Small intestine (tissue), 7 donors: Measurements from ENCODE around the gene SH3BP5L. TPM values are rescaled to one million over a fixed set of nuclear protein-coding genes. Genes with fewer than 3 reads are reported as not detected.

Experiments
- DNase-seq, 2 donors: peaks; one replicate each; pipeline versions ENCODE4 v3.0.0 to v3.0.0-alpha.2; 2013
- FAIRE-seq: peaks from 2 replicates; lab custom pipeline; 2012; peaks lifted over from hg19 to GRCh38; lab: Jason Lieb, UNC
- H3K27ac ChIP-seq, 3 donors: one replicate each; pipeline ENCODE4 v1.5.1; 2013; ENCODE audit warnings: low read length in 2 of 3, mild to moderate bottlenecking in 2 of 3, control low read depth in 1 of 3, inconsistent platforms in 1 of 3, low read depth in 1 of 3, moderate library complexity in 1 of 3
- H3K27me3 ChIP-seq, 3 donors: one replicate each; pipeline ENCODE4 v1.6.1; 2013; ENCODE audit warnings: low read length in 3 of 3, inconsistent platforms in 1 of 3; ENCODE audit not compliant: control insufficient read depth in 3 of 3, insufficient read depth in 3 of 3
- H3K36me3 ChIP-seq, 3 donors: one replicate each; pipeline ENCODE4 v1.6.1; 2013; ENCODE audit warnings: low read length in 3 of 3, inconsistent platforms in 1 of 3, low read depth in 1 of 3, mild to moderate bottlenecking in 1 of 3, moderate library complexity in 1 of 3; ENCODE audit not compliant: control insufficient read depth in 3 of 3, insufficient read depth in 2 of 3
- H3K4me1 ChIP-seq, 3 donors: one replicate each; pipeline ENCODE4 v1.6.1; 2013; ENCODE audit warnings: low read length in 2 of 3, inconsistent platforms in 1 of 3, low read depth in 1 of 3, mild to moderate bottlenecking in 1 of 3, moderate library complexity in 1 of 3; ENCODE audit not compliant: control insufficient read depth in 3 of 3, insufficient read depth in 2 of 3
- H3K4me3 ChIP-seq, 3 donors: one replicate each; pipeline ENCODE4 v1.5.1; 2013; ENCODE audit warnings: low read length in 3 of 3, control low read depth in 1 of 3, inconsistent platforms in 1 of 3, low read depth in 1 of 3, mild to moderate bottlenecking in 1 of 3, moderate library complexity in 1 of 3
- H3K9me3 ChIP-seq, 2 donors: one replicate each; pipeline ENCODE4 v1.6.1; 2013; ENCODE audit warnings: low read depth in 1 of 2, low read length in 1 of 2; ENCODE audit not compliant: control insufficient read depth in 2 of 2, insufficient read depth in 1 of 2
- WGBS, 3 donors: extraction: QIAGEN DNeasy Blood & Tissue Kit; methylation state at CpG; one replicate each; pipeline ENCODE4 v1.1.7; 2013; 5-methylcytosine and 5-hydroxymethylcytosine counted together
- polyA plus RNA-seq, 4 donors: library from polyadenylated mRNA; stranded (reverse) in 3 of 4; unstranded in 1 of 4; fragments of 200-250 nt in 3 of 4; fragments of 120-200 nt in 1 of 4; gene quantifications; one replicate each; pipeline versions ENCODE4 v1.2.1 to v1.2.3, GENCODE V29; 2013
- donor health status: healthy with polysubstance abuse.
- donor health status: control.
- donor health status: control.
- donor health status: Bipolar disorder and iron deficiency.
- donor health status: healthy.

Gene SH3BP5L
- polyA plus RNA-seq, 4 donors = 19.1 to 38.0 (median 28.9) TPM

DNA sequence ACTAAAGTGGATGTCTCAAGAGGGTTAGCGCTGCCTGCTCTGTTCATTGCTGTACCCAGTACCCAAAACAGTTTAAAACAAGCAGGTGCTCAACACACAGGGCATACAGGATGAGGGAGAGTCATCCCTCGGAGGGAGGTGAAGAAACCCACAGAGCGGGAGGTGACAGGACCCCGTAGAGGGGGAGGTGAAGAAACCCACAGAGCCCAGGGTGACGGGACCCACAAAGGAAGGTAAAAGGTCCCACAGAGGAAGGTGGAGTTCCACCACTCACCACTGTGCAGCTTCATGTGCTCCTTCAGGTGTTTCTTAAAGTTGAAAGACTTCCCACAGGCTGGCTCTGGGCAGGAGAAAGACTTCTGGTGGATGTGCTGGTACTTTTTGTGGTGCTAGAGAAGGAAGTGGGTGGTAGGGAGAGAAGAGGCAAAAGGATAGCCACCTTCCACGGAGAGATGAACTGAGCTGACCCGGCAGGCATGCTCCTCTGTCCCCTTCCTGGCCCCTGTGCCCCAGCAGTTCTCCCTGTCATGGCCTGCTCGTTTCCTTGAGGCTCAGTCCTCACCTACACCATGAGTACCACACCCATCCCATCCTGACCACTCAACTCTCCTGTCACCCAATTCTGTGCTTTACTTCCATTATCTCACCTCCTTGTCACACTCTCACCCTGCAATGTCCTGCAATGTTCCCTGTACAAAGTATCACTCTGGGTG, 28.1 kb upstream of the SH3BP5L start:
- Histone ChIP-seq H3K4me3 (no peak overlapping the region), H3K9me3 (no peaks in the 10 kb centered on the region), H3K4me1 (peaks cover 0 to 10% (median 2%) of the 10 kb centered on the region in 3 donors), H3K27me3 (no peaks in the 10 kb centered on the region), H3K27ac (no peak overlapping the region), H3K36me3 (peaks cover 0 to 64% (median 6%) of the 10 kb centered on the region in 3 donors)
- peak in 1 of 2 donors; percentile 16 for DNase-seq
- 70 to 76% (median 74%) methylated on average over 6 to 8 of the region's 8 CpGs for WGBS, 3 donors
- no peak for FAIRE-seq

DNA sequence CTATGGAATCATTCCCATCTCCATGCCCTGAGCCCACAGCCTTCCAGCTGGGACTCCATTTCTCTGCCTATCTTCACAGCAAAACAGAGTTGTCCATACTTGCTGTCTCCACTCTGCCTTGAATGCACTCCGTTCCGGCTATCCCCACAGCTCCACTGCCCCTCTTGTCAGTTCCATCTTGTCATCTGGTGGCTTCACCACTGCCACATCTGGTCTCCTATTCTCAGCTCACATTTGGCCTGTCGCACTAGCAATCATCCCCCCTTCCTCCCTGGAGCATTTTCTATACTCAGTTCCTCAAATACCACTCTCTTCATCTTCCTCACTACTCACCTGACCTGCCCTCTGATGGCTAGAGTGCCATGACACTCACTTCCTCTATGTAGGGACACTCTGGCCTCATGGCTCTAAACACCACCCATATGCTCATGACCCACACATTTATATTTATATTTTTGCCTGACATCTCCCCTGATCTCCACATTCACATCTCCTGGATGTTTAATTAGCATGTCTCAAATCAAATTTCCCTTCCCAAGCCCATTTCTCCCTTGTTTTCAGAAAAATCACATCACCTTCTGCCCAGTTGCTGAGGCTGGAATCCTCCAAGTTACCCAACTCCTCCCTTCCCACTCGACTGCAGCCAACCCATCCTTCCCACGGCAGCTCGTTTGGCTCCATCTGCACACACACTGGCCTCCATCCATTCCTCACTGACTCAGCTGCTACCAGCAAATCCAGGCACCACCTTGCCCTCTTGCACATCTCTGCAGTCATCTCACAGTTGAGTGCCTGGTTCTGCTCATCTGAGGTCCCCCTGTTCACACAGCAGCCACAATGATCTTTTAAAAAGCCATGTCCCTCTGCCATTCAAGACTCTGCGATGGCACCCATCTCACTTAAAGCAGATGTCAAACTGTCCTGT, 27.0 kb upstream of the SH3BP5L start:
- no peak for FAIRE-seq
- no peaks in the 10 kb centered on the region for H3K27me3 ChIP-seq
- H3K4me1 ChIP-seq = peaks cover 0 to 8% (median under 1%) of the 10 kb centered on the region in 3 donors
- H3K9me3 ChIP-seq = no peaks in the 10 kb centered on the region
- peaks cover 7 to 74% (median 10%) of the 10 kb centered on the region in 3 donors for H3K36me3 ChIP-seq
- no peak overlapping the region for H3K27ac ChIP-seq
- no peak overlapping the region for H3K4me3 ChIP-seq
- 79 to 92% (median 90%) methylated on average over 7 of the region's 7 CpGs for WGBS, 3 donors
- no peak for DNase-seq

DNA sequence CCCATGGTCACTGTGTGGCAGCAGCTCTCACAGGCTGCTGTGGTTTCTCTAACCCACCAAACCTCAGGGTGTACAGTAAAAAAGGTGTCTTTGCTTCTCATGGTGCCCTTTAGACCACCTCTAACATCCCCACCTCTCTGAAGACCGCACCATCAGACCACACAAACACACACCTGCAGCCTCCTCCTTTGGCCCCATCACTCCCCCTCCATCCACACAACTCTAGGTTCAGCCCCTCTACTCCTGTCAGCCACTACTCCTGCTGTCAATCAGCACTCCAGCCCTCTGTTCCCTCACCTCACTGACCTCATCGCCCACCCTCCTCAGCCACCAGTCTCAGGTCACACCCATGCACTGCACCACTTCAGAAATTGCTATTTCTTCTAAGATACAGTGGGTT, 25.7 kb upstream of the SH3BP5L start:
- Histone ChIP-seq H3K36me3 (peaks cover 14 to 86% (median 16%) of the 10 kb centered on the region in 3 donors), H3K27ac (no peak overlapping the region), H3K4me3 (no peak overlapping the region), H3K27me3 (no peaks in the 10 kb centered on the region), H3K4me1 (no peaks in the 10 kb centered on the region), H3K9me3 (no peaks in the 10 kb centered on the region)
- DNase-seq = no peak
- 62 to 91% (median 80%) methylated on average over 2 of the region's 2 CpGs for WGBS, 3 donors
- FAIRE-seq = no peak

DNA sequence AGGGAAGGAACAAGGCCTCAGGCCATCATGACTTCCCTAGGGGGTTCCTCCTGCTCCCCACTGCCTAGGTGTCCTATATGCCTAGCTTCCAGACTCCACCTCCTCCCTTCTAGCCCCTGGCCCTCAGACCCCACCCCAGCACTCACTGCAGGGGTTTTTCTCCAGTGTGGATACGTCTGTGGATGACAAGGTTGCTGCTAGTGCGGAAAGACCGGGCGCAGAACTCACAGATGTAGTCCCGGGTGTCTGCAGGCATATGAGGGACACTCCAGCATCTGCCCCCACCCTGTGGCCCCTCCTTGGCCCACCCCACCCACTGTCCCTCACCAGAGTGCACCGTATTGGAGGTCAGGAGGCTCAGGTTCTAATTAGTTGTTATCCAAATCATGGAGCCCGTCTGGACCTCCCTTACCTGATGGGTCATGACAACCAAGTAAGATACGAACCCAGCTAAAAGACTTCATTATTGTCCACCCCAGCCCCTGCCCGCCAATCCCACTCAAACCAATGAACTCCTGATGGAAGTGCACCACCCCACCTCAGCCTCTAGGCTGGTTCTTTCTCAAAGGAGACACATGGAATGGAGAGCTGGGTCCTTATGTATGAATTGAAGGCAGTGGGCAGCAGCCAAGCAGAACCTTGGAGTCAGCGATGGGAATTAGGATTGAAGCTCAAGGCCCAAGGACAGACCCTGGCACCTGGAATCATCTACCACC, 25.0 kb upstream of the SH3BP5L start:
- Histone ChIP-seq H3K4me3 (no peak overlapping the region), H3K4me1 (no peaks in the 10 kb centered on the region), H3K27ac (no peak overlapping the region), H3K9me3 (no peaks in the 10 kb centered on the region), H3K36me3 (peaks cover 14 to 84% (median 23%) of the 10 kb centered on the region in 3 donors), H3K27me3 (no peaks in the 10 kb centered on the region)
- DNase-seq (no peak), FAIRE-seq (no peak)
- 80 to 86% (median 83%) methylated on average over 10 of the region's 10 CpGs for WGBS, 3 donors

DNA sequence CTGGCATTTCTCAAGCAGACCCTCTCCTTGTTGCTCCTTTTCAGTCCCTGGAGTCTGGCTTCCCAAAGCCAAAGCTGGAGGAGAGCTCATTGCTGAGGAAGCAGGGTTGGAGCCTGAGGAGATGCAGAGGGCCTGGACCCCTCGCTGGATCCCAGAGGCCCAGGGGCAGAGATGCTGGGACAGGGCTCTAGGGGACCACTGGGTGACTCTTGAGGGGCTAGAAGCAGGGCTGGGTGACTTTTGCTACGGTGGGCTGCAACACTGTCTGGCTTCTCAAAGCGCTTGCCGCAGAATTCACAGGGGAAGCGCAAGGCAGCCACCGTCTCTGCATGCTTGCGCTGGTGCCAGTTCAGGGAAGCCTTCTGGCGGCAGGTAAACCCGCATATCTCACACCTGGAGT, 24.4 kb upstream of the SH3BP5L start:
- H3K36me3 ChIP-seq = peaks cover 14 to 83% (median 27%) of the 10 kb centered on the region in 3 donors
- H3K4me1 ChIP-seq = no peaks in the 10 kb centered on the region
- FAIRE-seq = no peak
- H3K9me3 ChIP-seq = no peaks in the 10 kb centered on the region
- DNase-seq = no peak
- H3K4me3 ChIP-seq = no peak overlapping the region
- no peaks in the 10 kb centered on the region for H3K27me3 ChIP-seq
- WGBS, 3 donors = 86 to 87% (median 87%) methylated on average over 8 to 9 of the region's 9 CpGs
- no peak overlapping the region for H3K27ac ChIP-seq

DNA sequence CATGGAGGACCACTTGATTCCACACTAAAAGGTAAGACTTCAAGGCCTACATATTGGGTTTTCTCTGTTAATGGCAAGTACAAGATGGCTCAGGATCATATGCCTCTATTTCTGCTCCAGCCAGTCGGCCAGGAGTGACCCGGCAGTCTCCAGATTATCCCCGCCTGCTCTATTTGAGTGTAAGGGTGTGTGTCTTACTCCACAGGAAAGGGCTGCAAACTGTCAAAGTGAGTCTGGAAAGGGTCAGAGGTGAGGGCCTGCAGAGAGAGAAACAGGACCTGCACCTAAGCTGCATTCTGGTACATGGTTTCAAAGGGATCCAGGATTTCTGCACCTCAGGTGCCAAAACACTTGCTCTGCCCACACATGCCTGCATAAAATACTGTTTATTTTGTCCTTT, 23.9 kb upstream of the SH3BP5L start:
- H3K9me3 ChIP-seq = no peaks in the 10 kb centered on the region
- DNase-seq = no peak
- FAIRE-seq = no peak
- 78 to 91% (median 88%) methylated on average over 3 of the region's 3 CpGs for WGBS, 3 donors
- H3K27me3 ChIP-seq = no peaks in the 10 kb centered on the region
- no peaks in the 10 kb centered on the region for H3K4me1 ChIP-seq
- no peak overlapping the region for H3K27ac ChIP-seq
- H3K36me3 ChIP-seq = peaks cover 14 to 83% (median 30%) of the 10 kb centered on the region in 3 donors
- H3K4me3 ChIP-seq = no peak overlapping the region

DNA sequence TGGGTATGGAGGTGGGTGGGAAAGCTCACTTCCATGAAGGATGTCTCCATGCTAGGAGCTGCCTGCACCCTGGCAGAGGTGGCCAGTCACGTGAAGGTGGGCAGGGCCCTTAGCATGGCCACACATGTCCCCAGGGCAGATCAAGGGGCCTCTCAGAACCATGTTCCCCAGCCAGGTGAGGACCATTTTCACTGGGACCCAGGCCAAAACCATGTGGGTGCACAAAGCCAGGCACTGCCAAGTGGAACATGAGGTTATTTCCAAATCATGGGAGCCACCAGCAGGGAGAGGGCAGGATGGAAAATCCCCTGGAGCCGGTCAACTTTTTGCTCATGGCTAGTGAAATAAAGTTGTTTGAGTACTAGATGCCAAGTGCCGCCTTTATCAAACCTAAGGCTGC, 23.4 kb upstream of the SH3BP5L start:
- 88 to 96% (median 95%) methylated on average over 3 of the region's 3 CpGs for WGBS, 3 donors
- Histone ChIP-seq H3K27me3 (no peaks in the 10 kb centered on the region), H3K4me1 (no peaks in the 10 kb centered on the region), H3K27ac (no peak overlapping the region), H3K9me3 (no peaks in the 10 kb centered on the region), H3K36me3 (peaks cover 14 to 86% (median 32%) of the 10 kb centered on the region in 3 donors), H3K4me3 (no peak overlapping the region)
- no peak for DNase-seq
- no peak for FAIRE-seq

DNA sequence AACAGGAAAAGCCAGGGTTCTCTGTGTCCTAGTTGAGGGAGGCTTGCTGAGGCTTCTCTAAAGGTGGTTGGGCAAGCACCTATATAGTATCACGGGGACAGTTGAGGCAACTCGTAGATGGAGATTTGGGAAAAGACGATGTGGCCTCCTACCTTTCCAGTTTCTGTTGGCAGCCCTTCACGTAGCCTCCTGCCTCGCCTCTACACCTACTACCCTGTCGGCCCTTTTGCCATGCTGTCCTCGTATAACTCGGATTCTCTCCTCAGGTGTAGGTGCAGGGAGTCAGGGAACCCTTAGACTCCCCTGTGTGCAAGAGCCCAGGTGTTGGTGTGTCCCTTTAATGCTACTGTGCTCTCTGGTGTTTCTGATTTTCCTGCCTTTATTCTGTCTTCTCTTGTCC, 22.9 kb upstream of the SH3BP5L start:
- H3K4me3 ChIP-seq = no peak overlapping the region
- H3K36me3 ChIP-seq = peaks cover 14 to 81% (median 32%) of the 10 kb centered on the region in 3 donors
- 90 to 93% (median 90%) methylated on average over 8 of the region's 8 CpGs for WGBS, 3 donors
- no peak overlapping the region for H3K27ac ChIP-seq
- no peaks in the 10 kb centered on the region for H3K27me3 ChIP-seq
- no peak for FAIRE-seq
- no peaks in the 10 kb centered on the region for H3K9me3 ChIP-seq
- DNase-seq = no peak
- no peaks in the 10 kb centered on the region for H3K4me1 ChIP-seq
